H9 (cell line): ENCODE data around the gene BHLHA15. TPM values are rescaled to one million over a fixed set of nuclear protein-coding genes. Genes with fewer than 3 reads are reported as not detected.
"Not testable (repeated sequence)": the region's sequence is repeated elsewhere in the genome, so short reads cannot be mapped to it uniquely, and the experiment has no call there.

Source experiments
- DNase-seq: peaks from one replicate; pipeline ENCODE4 v3.0.0-alpha.2; 2017
- H2AFZ ChIP-seq: one replicate; pipeline ENCODE4 v1.6.1; 2013; ENCODE audit warnings: mild to moderate bottlenecking, low read length, control low read depth, moderate library complexity
- H2AK5ac ChIP-seq: 2 replicates; pipeline ENCODE4 v1.6.1; 2013; ENCODE audit warnings: low read length, control low read depth, mixed read lengths; ENCODE audit not compliant: insufficient read length
- H2BK120ac ChIP-seq: one replicate; pipeline ENCODE4 v1.6.1; 2013; ENCODE audit warnings: low read depth, mild to moderate bottlenecking, low read length, control low read depth, inconsistent platforms; ENCODE audit not compliant: poor library complexity, severe bottlenecking
- H2BK12ac ChIP-seq: 2 replicates; pipeline ENCODE4 v1.6.1; 2013; ENCODE audit warnings: low read length, control low read depth, mixed read lengths, low read depth; ENCODE audit not compliant: insufficient read length
- H2BK15ac ChIP-seq: 2 replicates; pipeline ENCODE4 v1.6.1; 2013; ENCODE audit warnings: low read depth, low read length, control low read depth
- H2BK20ac ChIP-seq: one replicate; pipeline ENCODE4 v1.6.1; 2013; ENCODE audit warnings: low read depth, mild to moderate bottlenecking, low read length, control low read depth, inconsistent platforms; ENCODE audit not compliant: poor library complexity, severe bottlenecking
- H2BK5ac ChIP-seq: 2 replicates; pipeline ENCODE4 v1.6.1; 2013; ENCODE audit warnings: low read length, control low read depth, mixed read lengths; ENCODE audit not compliant: insufficient read length
- H3K14ac ChIP-seq: 2 replicates; pipeline ENCODE4 v1.6.1; 2013; ENCODE audit warnings: low read length, control low read depth; ENCODE audit not compliant: insufficient read depth
- H3K18ac ChIP-seq: 2 replicates; pipeline ENCODE4 v1.6.1; 2013; ENCODE audit warnings: low read depth, mild to moderate bottlenecking, mixed read lengths, low read length, control low read depth; ENCODE audit not compliant: insufficient read length
- H3K23ac ChIP-seq: 2 replicates; pipeline ENCODE4 v1.6.1; 2013; ENCODE audit warnings: low read length, control low read depth, mixed read lengths, low read depth; ENCODE audit not compliant: insufficient read length
- H3K23me2 ChIP-seq: 2 replicates; pipeline ENCODE4 v1.6.1; 2013; ENCODE audit warnings: low read depth, mild to moderate bottlenecking, mixed read lengths, low read length, control low read depth; ENCODE audit not compliant: insufficient read length, poor library complexity, severe bottlenecking
- H3K27ac ChIP-seq: 2 replicates; pipeline ENCODE4 v1.5.1; 2013; ENCODE audit warnings: low read length, control low read depth, mixed read lengths, low read depth; ENCODE audit not compliant: insufficient read length
- H3K27me3 ChIP-seq: 2 replicates; pipeline ENCODE4 v1.6.1; 2013; ENCODE audit warnings: low read length, control low read depth, inconsistent platforms; ENCODE audit not compliant: insufficient read depth
- H3K4ac ChIP-seq: 2 replicates; pipeline ENCODE4 v1.6.1; 2013; ENCODE audit warnings: low read depth, mild to moderate bottlenecking, control low read depth, inconsistent platforms, low read length, moderate library complexity
- H3K4me1 ChIP-seq: 2 replicates; pipeline ENCODE4 v1.6.1; 2013; ENCODE audit warnings: low read length, control low read depth, inconsistent platforms; ENCODE audit not compliant: insufficient read depth
- H3K4me2 ChIP-seq: 2 replicates; pipeline ENCODE4 v1.6.1; 2013; ENCODE audit warnings: low read length, control low read depth, mixed read lengths; ENCODE audit not compliant: insufficient read length, insufficient read depth
- H3K56ac ChIP-seq: 2 replicates; pipeline ENCODE4 v1.6.1; 2013; ENCODE audit warnings: low read depth, mild to moderate bottlenecking, mixed read lengths, low read length, control low read depth; ENCODE audit not compliant: insufficient read length
- H3K79me1 ChIP-seq: 2 replicates; pipeline ENCODE4 v1.6.1; 2013; ENCODE audit warnings: low read depth, mild to moderate bottlenecking, moderate library complexity, low read length, control low read depth, inconsistent platforms; ENCODE audit not compliant: insufficient read depth, poor library complexity, severe bottlenecking
- H3K79me2 ChIP-seq: 2 replicates; pipeline ENCODE4 v1.6.1; 2013; ENCODE audit warnings: low read length, control low read depth, inconsistent platforms; ENCODE audit not compliant: insufficient read depth
- H3K9ac ChIP-seq: 2 replicates; pipeline ENCODE4 v1.6.1; 2013; ENCODE audit warnings: low read length, control low read depth, mixed read lengths; ENCODE audit not compliant: insufficient read length; ENCODE audit errors: extremely low read depth
- H3K9me3 ChIP-seq: one replicate; pipeline ENCODE4 v1.6.1; 2013; ENCODE audit warnings: low read depth, low read length, inconsistent platforms; ENCODE audit not compliant: control insufficient read depth
- H3T11ph ChIP-seq: one replicate; pipeline ENCODE4 v1.6.1; 2013; ENCODE audit warnings: mild to moderate bottlenecking, low read length, control low read depth, inconsistent platforms
- H4K20me1 ChIP-seq: one replicate; pipeline ENCODE4 v1.6.1; 2013; ENCODE audit not compliant: control insufficient read depth, insufficient read length, insufficient read depth
- H4K5ac ChIP-seq: 2 replicates; pipeline ENCODE4 v1.6.1; 2013; ENCODE audit warnings: low read depth, mild to moderate bottlenecking, mixed read lengths, low read length, control low read depth; ENCODE audit not compliant: insufficient read length
- H4K8ac ChIP-seq: replicated peaks from 2 replicates; pipeline ENCODE4 v1.6.1; 2013; ENCODE audit warnings: low read length, control low read depth, mixed read lengths, low read depth; ENCODE audit not compliant: insufficient read length
- H4K91ac ChIP-seq: 2 replicates; pipeline ENCODE4 v1.6.1; 2013; ENCODE audit warnings: low read depth, mild to moderate bottlenecking, moderate library complexity, mixed read lengths, low read length, control low read depth; ENCODE audit not compliant: insufficient read length
- H3K27ac Mint-ChIP-seq, 3 experiments: 2 replicates in 2 of 3; 3 replicates in 1 of 3; pipeline ENCODE4 v1.8.0; 2020 to 2021; ENCODE audit warnings: mixed read lengths in 3 of 3, mild to moderate bottlenecking in 1 of 3, moderate library complexity in 1 of 3
- H3K27me3 Mint-ChIP-seq: 2 replicates; pipeline ENCODE4 v1.8.0; 2021; ENCODE audit warnings: low read depth, mild to moderate bottlenecking, moderate library complexity, mixed read lengths
- H3K36me3 Mint-ChIP-seq, 3 experiments: 2 replicates in 2 of 3; 3 replicates in 1 of 3; pipeline ENCODE4 v1.8.0; 2020 to 2021; ENCODE audit warnings: low read depth in 3 of 3, mixed read lengths in 3 of 3; ENCODE audit not compliant: insufficient read depth in 1 of 3
- H3K4me1 Mint-ChIP-seq, 2 experiments: 2 replicates each; pipeline ENCODE4 v1.8.0; 2020; ENCODE audit warnings: mixed read lengths in 2 of 2
- H3K4me3 Mint-ChIP-seq, 2 experiments: 2 replicates in 1 of 2; 3 replicates in 1 of 2; pipeline ENCODE4 v1.8.0; 2020 to 2021; ENCODE audit warnings: mild to moderate bottlenecking in 2 of 2, mixed read lengths in 2 of 2, moderate library complexity in 1 of 2
- H3K9me3 Mint-ChIP-seq, 2 experiments: 2 replicates in 1 of 2; 3 replicates in 1 of 2; pipeline ENCODE4 v1.8.0; 2020; ENCODE audit warnings: mild to moderate bottlenecking in 2 of 2, mixed read lengths in 2 of 2, moderate library complexity in 1 of 2
- WGBS: extraction: QIAGEN DNeasy Blood & Tissue Kit; methylation state at CpG from one replicate; pipeline ENCODE4 v1.1.7; 2013; ENCODE audit warnings: missing lambda C conversion rate, low lambda C conversion rate, mixed read lengths; ENCODE audit not compliant: insufficient read length; ENCODE audit errors: extremely low coverage; 5-methylcytosine and 5-hydroxymethylcytosine counted together
- total RNA-seq: library from RNA; stranded (reverse); gene quantifications from 2 replicates; pipeline ENCODE4 v1.2.1, GENCODE V29; 2021
- TF ChIP-seq, protein P1 (sequence below): fragments of 200-600 bp; sonication (generic); conservative IDR thresholded peaks from 3 replicates; pipeline ENCODE4 v1.8.0; 2021; ENCODE audit warnings: antibody characterized with exemption, mild to moderate bottlenecking

BHLHA15 gene
- total RNA-seq, 1 experiment from 2014 or later: 1.4 TPM

DNA sequence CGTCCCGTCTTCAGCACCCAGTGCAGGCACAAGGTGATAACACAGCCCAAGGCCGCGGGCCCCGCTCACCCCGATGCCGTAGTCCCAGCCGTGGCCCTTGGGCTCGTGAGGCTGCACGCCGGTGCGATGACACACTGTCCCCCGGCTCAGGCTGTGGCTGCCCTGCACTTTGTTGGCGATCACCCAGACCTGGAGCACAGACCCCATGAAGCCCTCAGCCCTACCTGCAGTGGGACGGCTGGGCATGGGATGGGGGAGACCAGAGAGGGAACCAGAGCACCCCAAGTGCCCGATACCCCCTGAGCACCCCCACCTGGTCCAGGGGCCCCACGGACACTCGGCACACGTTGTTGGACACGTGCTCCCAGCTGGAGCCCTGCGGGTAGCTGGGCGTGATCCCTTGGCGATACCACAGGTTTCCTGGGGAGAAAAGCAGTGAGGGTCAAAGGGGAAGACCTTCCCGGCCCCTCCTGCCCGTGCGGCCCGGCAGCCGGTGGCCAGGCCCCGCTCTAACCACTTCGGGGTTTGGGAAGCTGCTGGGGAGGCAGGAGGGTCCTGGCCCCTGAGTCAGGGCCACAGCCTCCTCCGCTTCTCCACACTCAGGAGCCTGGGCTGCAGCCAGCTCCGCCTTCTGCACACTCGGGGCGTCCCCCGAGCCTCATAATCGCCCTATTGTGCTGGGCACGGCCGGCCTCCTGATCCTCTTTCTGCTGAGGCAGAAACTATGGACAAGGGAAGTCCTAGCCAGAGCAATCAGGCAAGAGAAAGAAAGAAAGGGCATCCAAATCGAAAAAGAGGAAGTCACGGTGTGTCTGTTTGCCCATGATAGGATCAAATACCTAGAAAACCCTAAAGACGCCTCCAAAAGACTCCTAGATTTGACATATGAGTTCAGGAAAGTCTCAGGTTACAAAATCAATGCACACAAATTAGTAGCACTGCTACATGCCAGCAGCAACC lies 6.7 kb downstream of the BHLHA15 start:
- Histone ChIP-seq H2BK120ac (no peak overlapping the region), H3K18ac (no peak overlapping the region), H3K23ac (no peak overlapping the region), H2AFZ (no peak overlapping the region), H4K20me1 (no peaks in the 10 kb centered on the region), H3K4me1 (no peaks in the 10 kb centered on the region), H2BK12ac (no peak overlapping the region), H2BK20ac (no peak overlapping the region), H4K91ac (no peak overlapping the region), H3K56ac (no peak overlapping the region), H3K4ac (no peak overlapping the region), H3K4me2 (no peak overlapping the region), H4K5ac (no peak overlapping the region), H4K8ac (no peak overlapping the region), H3T11ph (no peak overlapping the region), H3K9ac (no peak overlapping the region), H3K9me3 (no peaks in the 10 kb centered on the region), H3K14ac (no peak overlapping the region), H2BK15ac (no peak overlapping the region), H3K79me1 (no peaks in the 10 kb centered on the region), H2BK5ac (no peak overlapping the region), H3K23me2 (no peaks in the 10 kb centered on the region), H2AK5ac (no peak overlapping the region), H3K27ac (no peak overlapping the region), H3K79me2 (no peaks in the 10 kb centered on the region), H3K27me3 (no peaks in the 10 kb centered on the region)
- DNase-seq: no peak
- TF ChIP-seq, protein P1, sequence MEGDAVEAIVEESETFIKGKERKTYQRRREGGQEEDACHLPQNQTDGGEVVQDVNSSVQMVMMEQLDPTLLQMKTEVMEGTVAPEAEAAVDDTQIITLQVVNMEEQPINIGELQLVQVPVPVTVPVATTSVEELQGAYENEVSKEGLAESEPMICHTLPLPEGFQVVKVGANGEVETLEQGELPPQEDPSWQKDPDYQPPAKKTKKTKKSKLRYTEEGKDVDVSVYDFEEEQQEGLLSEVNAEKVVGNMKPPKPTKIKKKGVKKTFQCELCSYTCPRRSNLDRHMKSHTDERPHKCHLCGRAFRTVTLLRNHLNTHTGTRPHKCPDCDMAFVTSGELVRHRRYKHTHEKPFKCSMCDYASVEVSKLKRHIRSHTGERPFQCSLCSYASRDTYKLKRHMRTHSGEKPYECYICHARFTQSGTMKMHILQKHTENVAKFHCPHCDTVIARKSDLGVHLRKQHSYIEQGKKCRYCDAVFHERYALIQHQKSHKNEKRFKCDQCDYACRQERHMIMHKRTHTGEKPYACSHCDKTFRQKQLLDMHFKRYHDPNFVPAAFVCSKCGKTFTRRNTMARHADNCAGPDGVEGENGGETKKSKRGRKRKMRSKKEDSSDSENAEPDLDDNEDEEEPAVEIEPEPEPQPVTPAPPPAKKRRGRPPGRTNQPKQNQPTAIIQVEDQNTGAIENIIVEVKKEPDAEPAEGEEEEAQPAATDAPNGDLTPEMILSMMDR: no peak
- H3K4me1 Mint-ChIP-seq: peaks cover 0 to 5% of the 10 kb centered on the region in 2 experiments; a peak in 2 of 4 replicates
- peak overlapping the region in 2 of 3 experiments; percentile 11 to 40; a peak in 2 of 7 replicates for H3K27ac Mint-ChIP-seq
- no CpG with 5 or more reads among the region's 41 CpGs for WGBS
- no peaks in the 10 kb centered on the region for H3K9me3 Mint-ChIP-seq
- H3K36me3 Mint-ChIP-seq: no peaks in the 10 kb centered on the region
- H3K4me3 Mint-ChIP-seq: no peak overlapping the region
- no peaks in the 10 kb centered on the region for H3K27me3 Mint-ChIP-seq

DNA sequence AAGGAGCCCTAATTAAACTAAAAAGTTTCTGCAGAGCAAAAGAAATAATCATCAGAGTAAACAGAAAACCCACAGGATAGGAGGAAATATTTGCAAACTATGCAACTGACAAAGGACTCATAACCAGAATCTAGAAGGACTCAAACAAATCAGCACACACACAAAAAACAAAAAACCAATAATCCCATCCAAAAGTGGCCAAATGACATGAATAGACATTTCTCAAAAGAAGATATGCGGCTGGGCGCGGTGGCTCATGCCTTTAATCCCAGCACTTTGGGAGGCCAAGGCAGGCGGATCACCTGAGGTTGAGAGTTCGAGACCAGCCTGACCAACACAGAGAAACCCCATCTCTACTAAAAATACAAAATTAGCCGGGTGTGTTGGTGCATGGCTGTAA lies 8.1 kb downstream of the BHLHA15 start:
- not testable (repeated sequence) for H2BK120ac ChIP-seq, H4K5ac ChIP-seq, H3K79me1 ChIP-seq, H3K4ac ChIP-seq, H3K9ac ChIP-seq, H3K14ac ChIP-seq, H3K23ac ChIP-seq, H2BK5ac ChIP-seq, H2BK15ac ChIP-seq, H3K9me3 Mint-ChIP-seq, H4K20me1 ChIP-seq, H2BK20ac ChIP-seq, H3K9me3 ChIP-seq, H3K27ac ChIP-seq, H3K23me2 ChIP-seq, H3K27ac Mint-ChIP-seq, H2AFZ ChIP-seq, H3K4me1 Mint-ChIP-seq, H3K18ac ChIP-seq, H3K79me2 ChIP-seq, H3K4me2 ChIP-seq, H2AK5ac ChIP-seq, H3K56ac ChIP-seq, DNase-seq, H4K91ac ChIP-seq, H3K27me3 Mint-ChIP-seq, H3K4me3 Mint-ChIP-seq, H3K27me3 ChIP-seq, H3T11ph ChIP-seq, H3K36me3 Mint-ChIP-seq, H3K4me1 ChIP-seq, H4K8ac ChIP-seq, H2BK12ac ChIP-seq
- WGBS: no CpG with 5 or more reads among the region's 6 CpGs
